NCI-H2227 (cell line): Measurements from ENCODE around the gene GPX6.
"Not testable (repeated sequence)": the region's sequence is repeated elsewhere in the genome, so short reads cannot be mapped to it uniquely, and the experiment has no call there.

ENCODE experiments used
- DNase-seq: peaks from one replicate; lab custom pipeline; 2025; ENCODE audit not compliant: unreplicated experiment; lab: John Stamatoyannopoulos, UW

The GPX6 gene

DNA sequence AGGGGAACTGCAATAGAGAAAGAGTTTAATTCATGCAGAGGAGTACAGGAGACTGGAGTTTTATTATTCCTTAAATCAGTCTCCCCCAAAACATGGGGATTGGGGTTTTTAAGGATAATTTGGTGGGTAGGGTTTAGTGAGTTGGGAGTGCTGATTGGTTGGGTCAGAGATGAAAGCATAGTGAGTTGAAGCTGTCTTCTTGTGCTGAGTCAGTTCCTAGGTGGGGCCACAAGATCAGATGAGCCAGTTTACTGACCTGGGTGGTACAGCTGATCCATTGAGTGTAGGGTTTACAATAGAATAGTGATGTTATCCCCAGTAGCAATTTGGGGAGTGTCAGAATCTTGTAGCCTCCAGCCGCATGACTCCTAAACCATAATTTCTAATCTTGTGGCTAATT lies 29.1 kb downstream of the GPX6 start:
- no peak for DNase-seq

DNA sequence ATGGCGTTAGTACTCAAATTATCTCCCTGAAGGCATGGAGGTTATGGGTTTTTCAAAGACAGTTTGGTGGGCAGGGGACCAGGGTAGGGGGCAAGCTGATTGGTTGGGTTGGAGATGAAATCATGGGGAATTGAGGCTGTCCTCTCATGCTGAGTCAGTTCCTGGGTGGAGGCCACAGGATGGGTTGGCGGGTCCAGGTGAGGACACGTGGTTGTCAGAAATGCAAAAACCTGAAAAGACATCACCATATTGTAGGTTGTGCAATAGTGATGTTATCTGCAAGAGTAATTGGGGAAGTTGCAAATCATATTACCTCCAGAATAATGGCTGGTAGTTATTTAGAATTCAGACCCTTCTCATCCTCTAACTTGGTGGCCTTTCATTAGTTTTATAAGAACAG lies 30.1 kb downstream of the GPX6 start:
- DNase-seq, result no peak

GRCh38 chr6:28480253-28480932 lies 35.2 kb downstream of the GPX6 start:
- DNase-seq, result no peak

- DNase-seq, result peak; percentile 16
These were observed 37.1 kb downstream of the GPX6 start for GRCh38 chr6:28478518-28478917.

GRCh38 chr6:28474441-28475219 lies 41.0 kb downstream of the GPX6 start:
- peak; percentile 88 for DNase-seq

- not testable (repeated sequence) for DNase-seq
These were observed 46.3 kb downstream of the GPX6 start for GRCh38 chr6:28469153-28469745.

DNA sequence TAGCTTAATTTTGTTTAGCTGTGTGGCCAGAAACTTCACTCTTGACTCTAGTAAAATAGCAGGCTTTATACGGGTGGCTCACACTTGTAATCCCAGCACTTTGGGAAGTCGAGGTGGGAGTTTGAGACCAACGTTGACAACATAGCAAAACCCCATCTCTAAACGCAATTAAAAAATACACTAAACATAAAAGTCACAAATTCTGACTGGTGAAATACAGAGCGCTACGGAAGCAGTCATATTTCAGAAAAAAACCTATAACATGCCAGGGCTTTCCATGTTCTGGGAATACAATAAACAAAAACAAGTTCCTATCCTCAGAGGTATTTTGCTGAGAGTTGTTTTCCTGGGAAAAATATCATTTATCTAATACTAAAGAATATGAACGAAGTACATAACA lies 47.5 kb downstream of the GPX6 start:
- no peak for DNase-seq

DNA sequence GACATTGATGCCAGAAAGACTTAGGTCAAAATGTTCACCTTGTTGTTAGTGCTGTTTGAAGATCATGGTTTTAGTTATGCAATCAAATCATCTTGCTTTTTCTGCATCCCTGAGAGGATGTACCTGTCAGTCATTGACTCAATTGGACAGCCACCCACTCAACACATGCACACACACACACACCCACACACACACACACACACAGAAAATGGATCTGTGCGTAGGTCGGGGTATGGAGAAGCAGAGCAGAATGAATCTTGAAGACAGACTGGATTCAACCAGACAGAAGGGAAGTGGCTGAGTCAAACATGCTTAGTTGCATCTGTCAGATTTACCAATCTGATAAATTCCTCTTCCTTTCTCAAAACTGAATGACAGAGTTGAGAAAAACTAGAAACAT lies 53.2 kb downstream of the GPX6 start:
- no peak for DNase-seq

DNA sequence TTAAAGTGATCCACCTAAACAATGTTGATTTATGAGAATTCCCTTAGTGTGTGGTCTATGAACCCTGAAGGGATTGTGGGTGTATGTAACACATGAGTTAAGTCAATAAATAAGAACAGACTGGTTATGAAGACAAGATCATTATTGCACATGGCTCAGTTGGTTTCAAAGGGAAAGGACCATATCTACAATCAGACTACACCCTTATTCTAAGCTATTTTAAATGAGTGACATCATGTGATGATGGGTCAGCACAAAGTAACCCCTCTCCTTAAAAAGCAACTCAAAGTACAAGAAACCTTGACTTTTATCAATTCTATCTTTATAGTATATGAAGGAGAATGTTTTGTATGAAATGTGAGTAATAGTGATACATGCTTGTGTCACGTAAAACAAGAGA lies 57.0 kb downstream of the GPX6 start:
- no peak for DNase-seq
